C1 segment of cervical spinal cord (tissue), 14 donors: ENCODE results near the gene RAD52.

Experiments
- DNase-seq, 14 donors: peaks; one replicate each; lab custom pipeline; 2025; lab: John Stamatoyannopoulos, UW

Gene RAD52

DNA sequence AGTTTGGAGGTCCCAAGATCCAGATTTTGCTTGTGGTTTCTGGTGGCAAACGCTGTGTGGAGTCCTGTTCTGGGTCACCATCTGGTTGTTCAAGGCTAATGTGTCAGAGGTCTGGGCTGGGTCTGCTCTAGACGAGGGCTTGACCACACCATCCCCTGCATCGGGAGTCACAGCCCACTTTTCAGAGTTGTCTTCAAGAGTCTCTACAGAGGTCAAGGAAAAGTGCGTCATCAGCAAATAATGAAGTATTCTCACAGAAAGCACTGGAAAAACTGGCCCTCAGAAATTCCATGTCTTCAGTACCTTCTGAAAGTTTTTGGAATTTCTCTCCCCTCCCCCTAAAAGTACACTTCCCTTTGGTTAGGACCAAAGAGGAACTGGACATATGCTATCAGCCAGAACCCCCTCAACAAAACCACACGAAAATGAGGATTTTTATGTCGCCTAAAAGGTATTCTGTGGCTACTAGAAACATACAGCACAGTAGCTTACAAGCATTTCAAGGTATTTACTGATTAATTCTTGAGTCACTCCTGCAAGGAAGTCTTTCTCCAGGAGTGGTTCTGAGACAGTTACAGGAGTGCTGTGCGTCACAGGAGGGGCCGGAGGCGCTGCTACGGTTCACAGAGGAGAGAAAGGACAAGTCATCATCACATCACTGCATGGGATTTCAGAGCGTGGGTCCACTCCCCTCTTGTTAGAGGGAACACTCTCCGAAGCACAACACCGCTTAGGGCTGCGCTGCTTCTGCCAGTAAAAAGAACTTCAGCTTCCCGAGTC is 35.4 kb downstream of the RAD52 start:
- DNase-seq = no peak

DNA sequence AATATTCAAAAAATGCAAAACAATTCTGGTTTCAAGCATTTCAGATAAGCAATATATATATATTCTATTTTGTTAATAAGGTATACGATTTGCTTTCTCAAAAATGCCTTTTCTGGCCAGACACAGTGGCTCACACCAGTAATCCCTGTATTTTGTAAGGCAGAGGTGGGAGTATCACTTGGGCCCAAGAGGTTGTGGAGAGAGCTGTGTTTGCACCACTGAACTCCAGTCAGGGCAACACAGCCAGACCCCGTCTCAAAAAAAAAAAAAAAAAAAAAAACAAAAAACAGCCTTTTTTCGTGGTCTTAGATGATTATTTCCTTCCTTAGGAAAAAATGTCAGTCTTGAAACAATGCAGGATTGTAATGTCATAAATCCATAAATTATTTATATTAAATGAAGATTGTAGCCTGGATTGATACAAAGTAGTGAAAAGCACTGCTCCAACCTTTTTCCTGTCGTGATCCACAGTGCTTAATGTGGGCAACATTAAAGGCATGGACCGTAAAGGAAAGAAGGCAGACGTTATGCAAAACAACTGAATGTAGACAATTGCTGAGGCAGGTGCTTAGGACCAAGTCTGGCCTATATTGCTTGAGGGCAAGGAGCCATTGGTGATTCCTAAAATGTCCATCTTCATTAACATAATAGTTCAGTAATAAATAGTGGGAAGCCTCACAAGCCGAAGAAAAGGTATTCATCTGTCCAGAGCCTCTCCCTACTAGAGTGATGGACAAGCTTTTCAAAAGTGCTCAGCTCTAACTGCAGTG is 36.8 kb downstream of the RAD52 start:
- DNase-seq = no peak

DNA sequence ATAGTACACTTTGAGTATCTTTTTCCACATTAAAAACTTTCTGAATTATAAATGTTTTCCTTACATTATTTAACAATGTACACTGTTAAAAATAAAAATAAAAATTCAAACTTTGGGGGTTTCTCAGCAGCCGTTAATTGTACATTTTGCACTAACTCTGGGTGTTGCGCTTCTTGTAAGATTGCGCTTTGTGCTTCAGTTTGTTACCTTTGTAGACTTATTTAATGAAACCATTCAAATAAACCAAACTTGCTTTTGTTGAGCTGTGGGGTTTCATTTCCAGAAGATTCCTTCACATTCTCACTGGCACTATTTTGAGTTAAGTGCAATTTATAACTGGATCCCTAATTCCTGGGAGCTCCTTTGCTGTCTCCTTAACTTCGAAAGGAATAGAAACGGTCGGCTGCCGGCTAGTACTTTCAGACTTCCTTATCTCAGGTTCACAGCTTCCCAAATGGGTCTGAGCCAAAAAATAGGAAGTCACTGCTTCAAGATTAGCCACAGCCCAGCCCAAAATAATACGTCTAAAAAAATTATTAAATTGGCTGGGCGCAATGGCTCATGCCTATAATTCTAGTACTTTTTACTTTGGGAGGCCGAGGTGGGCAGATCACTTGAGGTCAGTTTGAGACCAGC is 38.2 kb downstream of the RAD52 start:
- DNase-seq = no peak

DNA sequence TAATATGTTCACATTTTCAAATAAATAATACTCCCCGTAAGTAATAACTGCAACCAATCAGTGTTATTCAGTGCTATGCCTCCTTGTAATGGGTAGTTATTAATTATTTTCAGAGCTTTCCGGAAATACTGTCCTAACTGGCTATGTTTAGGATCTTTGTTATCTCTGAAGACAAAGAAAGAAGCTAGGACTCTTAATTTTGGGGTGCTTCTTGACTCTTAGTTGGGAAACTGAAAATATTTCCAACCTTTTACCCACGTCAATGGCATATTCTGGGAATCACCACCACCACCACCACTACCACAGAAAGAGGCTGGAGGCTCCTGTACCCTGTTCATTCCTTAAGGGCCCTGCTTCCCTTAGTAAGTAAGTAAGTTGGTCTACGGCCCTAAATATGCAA is 39.1 kb downstream of the RAD52 start:
- DNase-seq = no peak

DNA sequence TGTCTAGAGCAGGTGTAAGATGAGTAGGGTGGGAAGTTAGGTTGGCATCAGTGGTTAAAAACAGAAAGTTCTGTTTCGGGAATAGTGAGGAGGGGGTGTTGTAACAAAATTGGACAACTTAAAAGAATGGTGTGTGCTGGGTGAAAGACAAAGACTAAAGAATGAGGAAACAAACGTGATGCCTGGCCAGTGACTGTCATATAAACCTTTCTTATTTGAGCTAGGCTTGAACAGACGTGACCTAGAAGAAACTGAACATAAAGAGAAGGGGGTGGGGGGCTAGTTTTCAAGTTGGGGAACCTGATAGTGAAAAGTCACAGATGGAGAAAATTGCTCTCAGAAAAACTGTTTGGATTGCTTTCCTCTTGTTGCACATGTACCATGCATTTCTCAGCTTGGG is 39.6 kb downstream of the RAD52 start:
- DNase-seq = no peak

DNA sequence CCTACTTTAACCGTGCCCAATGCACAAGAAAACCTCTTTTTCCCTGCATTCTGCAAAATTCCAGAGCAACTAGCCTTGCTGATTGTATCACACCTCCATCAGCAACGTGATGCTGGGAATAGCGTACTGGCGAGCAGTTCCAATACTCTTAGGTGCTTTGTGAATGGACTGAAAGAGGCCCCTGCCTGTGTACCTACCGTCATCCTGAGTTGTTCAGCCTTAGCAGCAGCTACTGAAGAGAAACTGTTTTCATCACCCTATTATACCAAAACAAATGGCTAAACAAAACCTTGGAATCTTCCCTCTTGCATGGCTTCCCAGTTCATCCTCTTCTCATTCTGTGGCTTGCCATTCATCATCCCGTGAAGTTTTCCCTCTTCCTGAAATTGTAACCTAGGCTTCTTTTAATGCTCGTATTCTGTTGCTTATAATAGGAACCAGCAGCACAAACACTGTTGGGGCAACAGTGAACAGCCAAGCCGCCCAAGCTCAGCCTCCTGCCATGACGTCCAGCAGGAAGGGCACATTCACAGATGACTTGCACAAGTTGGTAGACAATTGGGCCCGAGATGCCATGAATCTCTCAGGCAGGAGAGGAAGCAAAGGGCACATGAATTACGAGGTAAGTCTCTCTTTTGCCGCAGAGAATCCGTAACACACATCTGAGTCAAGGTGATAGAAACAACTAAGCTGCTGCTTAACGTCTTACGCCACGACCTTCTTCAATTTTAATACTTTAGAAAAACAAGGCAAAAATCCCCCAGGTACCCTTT is 41.9 kb downstream of the RAD52 start:
- DNase-seq = no peak

DNA sequence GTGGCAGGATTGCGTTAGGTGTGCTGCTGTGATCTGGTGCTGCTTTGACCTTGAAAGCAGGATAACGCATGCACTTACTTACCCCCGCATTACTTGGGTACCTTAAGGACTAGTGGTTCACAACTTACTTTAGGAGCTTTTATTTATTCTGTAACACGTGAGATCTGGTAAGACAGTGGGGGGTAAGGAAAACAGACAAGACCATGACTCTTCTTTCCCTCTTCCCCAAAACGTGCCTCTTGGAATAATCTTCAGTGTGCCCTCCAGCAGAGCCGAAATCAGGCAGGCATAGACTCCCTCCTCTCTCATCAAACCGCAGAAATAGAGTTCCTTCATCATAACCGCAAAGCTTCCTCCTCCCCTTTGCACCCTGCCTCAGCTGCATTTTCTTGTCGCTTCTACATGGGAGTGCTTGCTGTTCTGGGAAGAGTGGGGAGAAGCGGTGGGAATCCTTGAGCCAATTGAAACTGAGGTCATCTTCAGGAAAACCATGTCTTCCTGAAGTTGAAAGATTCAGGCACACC is 43.4 kb downstream of the RAD52 start:
- no peak for DNase-seq

DNA sequence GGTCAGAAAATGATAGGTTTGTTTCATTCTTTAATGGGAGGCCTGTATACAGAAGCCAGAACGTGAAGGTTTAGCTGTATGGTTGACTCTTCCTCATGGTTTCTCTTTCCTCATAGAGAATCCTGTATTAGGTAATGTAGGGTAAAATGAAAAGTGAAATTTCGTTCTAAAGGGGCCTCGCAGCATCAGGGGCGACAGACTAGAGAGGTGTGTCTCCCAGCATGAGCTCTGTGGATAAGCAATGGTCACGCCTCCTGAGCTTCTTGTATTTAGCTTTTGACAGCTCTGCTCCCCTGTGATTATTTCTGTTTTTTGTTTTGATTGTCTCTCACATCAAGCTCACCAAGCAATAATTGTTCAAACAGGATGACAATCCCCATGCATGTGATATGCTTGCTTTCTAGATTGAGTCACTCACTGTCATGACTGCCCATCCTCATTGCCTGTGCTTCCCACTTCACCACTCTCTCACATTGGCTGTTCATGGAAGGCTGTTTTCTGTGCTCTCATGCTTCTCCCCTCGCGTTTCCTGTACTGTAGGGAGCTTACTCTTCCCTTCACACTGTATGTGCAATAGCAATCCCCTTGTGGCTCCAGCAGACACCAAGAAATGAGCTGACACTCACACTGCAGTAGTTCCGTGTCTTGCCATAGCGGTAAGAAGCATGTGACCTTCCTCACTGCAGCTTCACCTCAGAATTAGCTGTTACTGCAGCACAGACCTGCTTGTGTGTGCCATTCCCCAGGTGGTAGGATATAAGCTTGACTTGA is 44.0 kb downstream of the RAD52 start:
- no peak for DNase-seq

DNA sequence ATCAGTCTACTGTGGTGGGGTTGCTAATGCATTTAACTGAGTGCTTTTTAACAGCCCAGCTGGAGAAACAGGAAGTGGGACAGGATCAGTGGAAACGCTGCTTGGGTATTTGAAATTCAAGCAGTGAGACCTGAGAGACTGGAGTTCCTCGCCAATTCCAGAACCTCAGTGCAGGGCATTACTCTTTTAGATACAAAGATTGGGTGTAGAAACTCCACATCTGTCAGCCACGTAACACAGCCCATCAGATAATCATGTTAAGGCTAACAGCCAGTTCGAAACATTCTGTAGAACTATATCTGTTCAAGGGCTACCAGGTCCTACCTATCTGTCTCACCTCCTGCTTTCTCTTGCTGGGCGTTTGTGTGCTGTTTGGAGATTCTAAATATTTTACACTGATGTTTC is 45.5 kb downstream of the RAD52 start:
- no peak for DNase-seq

DNA sequence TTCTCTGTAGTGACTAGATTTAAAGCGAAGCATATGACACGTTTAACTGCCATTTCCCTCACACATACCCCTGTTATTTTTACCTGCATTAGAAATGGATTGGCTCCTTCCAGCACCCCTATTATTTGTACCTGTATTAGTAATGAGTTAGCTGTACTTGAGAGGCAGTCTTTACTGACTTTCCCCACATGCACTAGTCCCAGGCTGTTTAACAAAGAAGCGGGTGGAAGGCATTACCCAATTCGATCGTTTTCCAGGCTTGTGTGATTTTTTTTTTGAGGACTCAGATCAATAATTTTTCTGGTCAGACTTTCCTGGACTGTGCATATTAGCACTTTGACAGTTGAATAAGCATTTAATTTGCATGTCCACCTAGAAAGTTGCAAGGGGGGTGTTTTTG is 46.4 kb downstream of the RAD52 start:
- no peak for DNase-seq

DNA sequence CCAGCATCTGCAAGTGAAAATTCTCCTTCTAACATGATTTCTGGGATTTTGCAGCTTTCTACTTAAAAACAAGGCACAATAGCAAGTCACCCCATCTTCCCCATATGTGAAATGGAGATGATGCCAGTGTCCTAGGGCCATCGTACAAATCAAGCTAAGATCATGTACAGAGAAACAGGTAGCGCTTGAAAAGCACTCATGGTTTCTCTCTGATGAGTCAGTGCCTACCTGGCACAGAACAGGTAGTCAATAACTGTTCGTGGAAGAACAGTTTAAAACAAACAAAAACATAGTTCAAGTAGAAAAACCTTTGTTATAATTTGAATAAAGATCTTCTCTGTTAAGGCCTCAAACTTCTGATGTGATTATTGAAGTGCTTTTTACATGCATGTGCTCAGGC is 46.9 kb downstream of the RAD52 start:
- no peak for DNase-seq

DNA sequence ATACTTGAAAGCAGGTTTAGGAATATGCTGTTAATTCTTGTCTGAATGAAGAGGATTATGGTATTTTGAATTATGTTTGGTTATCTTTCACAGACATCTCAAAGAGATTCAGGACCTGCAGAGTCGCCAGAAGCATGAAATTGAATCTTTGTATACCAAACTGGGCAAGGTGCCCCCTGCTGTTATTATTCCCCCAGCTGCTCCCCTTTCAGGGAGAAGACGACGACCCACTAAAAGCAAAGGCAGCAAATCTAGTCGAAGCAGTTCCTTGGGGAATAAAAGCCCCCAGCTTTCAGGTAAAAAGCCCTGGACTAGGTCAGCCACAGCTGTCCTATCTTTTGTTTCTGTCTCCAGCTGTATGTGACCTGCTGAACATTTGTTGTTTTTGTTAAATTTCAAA is 52.1 kb downstream of the RAD52 start:
- DNase-seq = no peak

DNA sequence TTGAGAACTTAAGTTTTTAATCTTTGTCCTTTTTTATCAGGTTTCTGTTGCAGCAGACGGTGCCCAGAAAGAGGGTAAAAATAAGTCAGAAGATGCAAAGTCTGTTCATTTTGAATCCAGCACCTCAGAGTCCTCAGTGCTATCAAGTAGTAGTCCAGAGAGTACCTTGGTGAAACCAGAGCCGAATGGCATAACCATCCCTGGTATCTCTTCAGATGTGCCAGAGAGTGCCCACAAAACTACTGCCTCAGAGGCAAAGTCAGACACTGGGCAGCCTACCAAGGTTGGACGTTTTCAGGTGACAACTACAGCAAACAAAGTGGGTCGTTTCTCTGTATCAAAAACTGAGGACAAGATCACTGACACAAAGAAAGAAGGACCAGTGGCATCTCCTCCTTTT is 53.5 kb downstream of the RAD52 start:
- DNase-seq = no peak

DNA sequence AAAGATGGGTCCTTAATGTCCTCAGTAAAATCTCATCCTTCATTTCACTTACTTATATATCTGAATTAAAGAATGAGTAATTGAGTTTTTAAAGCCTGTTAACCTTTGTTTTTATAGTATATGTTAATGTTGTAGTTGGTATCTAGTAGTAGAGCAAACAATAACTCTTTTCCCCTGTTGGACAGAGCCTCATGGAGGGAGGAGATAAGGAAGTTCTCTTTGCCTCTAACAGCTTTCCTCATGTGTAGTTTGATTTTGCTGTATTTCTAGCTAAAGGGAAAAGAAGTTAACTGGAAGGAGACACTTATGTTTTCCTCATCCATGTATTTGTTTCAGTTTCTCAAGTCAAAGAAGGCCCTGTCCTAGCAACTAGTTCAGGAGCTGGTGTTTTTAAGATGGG is 55.3 kb downstream of the RAD52 start:
- no peak for DNase-seq

DNA sequence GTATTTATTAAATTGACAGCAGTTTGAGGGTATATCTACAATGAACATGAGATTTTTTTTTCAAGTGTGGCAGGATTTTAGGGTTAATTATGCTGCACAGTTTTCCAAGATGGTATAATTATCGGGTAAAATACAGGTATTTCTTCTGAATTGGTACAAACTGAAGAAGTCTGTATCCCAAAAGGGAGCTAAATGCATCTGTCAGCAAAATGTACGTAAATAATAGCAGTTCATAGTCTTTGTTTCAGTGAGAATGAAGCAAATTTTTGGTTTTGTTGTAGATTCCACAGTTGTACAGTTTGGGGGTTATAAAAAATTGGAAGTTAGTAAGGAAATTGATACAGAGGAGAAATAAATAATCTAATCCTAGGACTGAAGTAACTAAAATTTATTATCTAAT is 63.3 kb downstream of the RAD52 start:
- no peak for DNase-seq

DNA sequence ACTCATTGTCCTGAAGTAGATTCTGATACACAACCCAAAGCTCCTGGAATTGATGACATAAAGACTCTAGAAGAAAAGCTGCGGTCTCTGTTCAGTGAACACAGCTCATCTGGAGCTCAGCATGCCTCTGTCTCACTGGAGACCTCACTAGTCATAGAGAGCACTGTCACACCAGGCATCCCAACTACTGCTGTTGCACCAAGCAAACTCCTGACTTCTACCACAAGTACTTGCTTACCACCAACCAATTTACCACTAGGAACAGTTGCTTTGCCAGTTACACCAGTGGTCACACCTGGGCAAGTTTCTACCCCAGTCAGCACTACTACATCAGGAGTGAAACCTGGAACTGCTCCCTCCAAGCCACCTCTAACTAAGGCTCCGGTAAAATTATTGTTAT is 63.8 kb downstream of the RAD52 start:
- DNase-seq = no peak

DNA sequence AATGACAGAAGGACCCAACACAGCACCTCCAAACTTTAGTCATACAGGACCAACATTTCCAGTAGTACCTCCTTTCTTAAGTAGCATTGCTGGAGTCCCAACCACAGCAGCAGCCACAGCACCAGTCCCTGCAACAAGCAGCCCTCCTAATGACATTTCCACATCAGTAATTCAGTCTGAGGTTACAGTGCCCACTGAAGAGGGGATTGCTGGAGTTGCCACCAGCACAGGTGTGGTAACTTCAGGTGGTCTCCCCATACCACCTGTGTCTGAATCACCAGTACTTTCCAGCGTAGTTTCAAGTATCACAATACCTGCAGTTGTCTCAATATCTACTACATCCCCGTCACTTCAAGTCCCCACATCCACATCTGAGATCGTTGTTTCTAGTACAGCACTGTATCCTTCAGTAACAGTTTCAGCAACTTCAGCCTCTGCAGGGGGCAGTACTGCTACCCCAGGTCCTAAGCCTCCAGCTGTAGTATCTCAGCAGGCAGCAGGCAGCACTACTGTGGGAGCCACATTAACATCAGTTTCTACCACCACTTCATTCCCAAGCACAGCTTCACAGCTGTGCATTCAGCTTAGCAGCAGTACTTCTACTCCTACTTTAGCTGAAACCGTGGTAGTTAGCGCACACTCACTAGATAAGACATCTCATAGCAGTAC is 64.6 kb downstream of the RAD52 start:
- DNase-seq = no peak

DNA sequence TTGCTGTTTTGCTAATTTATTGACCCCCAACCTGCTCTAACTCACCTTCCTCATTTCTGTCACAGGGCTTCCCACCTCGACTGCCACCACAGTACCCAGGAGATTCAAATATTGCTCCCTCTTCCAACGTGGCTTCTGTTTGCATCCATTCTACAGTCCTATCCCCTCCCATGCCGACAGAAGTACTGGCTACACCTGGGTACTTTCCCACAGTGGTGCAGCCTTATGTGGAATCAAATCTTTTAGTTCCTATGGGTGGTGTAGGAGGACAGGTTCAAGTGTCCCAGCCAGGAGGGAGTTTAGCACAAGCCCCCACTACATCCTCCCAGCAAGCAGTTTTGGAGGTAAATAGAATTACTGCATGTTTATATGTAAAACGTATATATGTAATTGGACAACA is 68.8 kb downstream of the RAD52 start:
- DNase-seq = no peak

DNA sequence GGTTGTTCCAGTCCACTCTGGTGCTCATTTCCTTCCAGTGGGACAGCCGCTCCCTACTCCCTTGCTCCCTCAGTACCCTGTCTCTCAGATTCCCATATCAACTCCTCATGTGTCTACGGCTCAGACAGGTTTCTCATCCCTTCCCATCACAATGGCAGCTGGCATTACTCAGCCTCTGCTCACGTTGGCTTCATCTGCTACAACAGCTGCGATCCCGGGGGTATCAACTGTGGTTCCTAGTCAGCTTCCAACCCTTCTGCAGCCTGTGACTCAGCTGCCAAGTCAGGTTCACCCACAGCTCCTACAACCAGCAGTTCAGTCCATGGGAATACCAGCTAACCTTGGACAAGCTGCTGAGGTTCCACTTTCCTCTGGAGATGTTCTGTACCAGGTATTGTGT is 69.9 kb downstream of the RAD52 start:
- no peak for DNase-seq

DNA sequence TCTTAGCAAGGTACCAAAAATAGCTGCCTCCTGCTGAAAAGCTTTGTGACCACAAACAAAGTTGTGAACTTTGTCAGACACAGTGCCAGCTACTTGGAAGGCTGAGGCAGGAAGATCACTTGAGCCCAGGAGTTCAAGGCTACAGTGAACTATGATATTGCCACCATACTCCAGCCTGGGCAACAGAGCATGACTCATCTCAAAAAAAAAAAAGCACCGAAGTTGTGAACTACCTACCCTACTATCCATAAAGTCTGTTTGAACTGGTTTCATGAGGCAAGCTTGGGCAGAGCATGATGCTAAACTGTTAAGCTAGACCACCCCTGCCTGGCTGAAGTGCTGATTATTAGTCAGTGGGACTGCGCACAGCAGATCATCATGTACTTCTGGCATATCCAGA is 75.5 kb downstream of the RAD52 start:
- no peak for DNase-seq

DNA sequence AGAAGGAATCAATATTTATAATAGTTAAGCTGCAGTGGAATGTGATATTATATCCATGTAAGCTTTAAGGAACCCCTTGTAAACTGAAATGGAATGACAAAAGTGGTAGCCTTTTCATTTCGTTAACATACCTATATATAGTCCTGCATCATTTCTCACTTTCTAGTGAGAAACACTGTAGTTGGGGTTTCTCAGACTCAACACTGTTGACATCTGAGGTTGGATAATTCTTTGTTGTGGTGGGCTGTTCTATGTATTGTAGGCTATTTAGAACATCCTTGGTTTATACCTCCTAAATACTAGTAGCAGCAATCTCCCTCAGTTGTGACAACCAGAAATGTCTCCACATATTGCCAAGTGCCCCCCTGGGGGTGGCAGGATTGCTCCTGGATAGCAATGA is 79.1 kb downstream of the RAD52 start:
- DNase-seq = no peak
